Fibroblast of skin of scalp (primary cell): ENCODE data around the gene MESP2.
"Not testable (repeated sequence)": the region's sequence is repeated elsewhere in the genome, so short reads cannot be mapped to it uniquely, and the experiment has no call there.

Experiments used
- DNase-seq: peaks from one replicate; pipeline ENCODE4 v3.0.0-alpha.2; 2013

Gene MESP2

DNA sequence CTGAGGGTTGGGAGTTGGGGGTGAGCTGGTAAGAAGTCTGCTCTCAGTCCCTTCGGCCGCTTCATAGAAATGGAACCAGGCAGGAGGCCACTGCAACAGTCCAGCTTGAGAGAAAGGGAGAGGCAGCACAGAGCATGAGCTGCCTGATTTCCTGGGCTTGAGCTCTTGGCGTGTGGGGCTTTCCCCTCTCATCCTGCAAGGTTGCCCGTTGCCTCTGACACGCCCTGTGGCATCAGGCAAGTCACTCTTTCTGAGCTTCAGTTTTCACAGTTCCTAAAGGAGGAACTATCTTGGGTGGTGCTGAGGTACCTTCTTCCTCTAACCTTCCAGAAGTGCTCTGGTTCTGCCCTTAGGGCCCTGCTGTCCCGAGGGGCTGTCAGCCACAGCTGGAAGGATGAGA, 4.9 kb downstream of the MESP2 start:
- no peak for DNase-seq

- DNase-seq: peak; percentile 48
These were observed 5.9 kb downstream of the MESP2 start for GRCh38 chr15:89781891-89782618.

DNA sequence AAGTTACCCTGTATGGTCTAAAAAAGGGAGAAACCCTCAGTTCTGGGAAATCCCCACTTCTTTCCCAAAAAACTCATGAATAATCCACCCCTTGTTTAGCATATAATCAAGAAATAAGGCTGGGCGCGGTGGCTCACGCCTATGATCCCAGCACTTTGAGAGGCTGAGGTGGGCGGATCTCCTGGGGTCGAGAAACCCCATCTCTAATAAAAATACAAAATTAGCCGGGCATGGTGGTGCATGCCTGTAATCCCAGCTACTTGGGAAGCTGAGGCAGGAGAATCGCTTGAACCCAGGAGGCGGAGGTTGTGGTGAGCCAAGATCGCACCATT, 6.5 kb downstream of the MESP2 start:
- DNase-seq: not testable (repeated sequence)

DNA sequence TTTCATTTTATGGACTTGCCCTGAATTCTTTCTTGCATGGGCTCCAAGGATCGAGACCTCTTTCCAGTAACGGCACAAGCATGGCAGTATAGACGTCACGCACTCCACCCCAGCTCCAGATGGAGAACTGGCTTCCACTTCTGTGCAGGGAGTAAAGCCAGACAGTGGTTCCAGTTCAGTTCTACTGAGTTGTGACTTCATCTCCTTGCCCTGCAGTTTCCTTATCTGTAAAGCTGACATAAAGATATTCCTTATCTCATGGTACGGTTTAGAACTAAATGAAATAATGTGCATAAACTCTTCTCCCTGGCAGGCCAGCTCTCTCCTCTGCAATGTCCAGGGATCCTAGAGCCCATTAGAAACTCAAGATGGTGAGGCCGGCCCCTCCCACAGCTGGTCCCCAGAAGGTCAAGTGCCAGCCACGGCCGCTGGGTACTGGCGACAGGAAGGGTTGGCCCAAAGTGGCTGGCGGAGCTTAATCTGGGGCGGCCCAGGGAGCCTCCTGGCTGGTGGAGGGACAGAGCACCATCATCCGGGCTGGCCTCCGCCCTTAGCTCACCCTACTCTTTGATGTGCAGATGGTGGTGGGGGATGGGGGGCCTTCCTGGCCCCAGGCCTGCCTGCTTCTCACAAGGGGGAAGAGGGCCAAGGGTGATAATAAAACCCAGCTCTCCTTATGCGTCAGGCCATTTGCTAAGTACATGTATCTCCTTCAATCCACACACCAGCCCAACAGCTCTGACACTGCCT, 7.2 kb downstream of the MESP2 start:
- DNase-seq: no peak

GRCh38 chr15:89783861-89784685, 7.9 kb downstream of the MESP2 start:
- DNase-seq: no peak

DNA sequence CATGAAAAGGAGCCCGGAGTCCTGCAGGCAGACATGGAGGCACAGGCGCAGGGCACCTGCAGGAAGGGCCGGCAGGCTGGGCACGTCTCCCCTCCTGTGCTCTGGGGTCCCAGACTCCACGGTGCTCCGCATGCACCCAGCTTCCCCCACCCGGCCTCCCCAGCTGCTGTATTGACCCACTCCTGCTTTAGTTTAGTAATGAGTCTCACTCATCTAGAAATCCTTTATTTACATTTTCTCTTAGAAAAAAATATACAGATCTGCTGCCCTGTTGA, 8.5 kb downstream of the MESP2 start:
- no peak for DNase-seq

- no peak for DNase-seq
These were observed 9.1 kb downstream of the MESP2 start for GRCh38 chr15:89785064-89785773.

DNA sequence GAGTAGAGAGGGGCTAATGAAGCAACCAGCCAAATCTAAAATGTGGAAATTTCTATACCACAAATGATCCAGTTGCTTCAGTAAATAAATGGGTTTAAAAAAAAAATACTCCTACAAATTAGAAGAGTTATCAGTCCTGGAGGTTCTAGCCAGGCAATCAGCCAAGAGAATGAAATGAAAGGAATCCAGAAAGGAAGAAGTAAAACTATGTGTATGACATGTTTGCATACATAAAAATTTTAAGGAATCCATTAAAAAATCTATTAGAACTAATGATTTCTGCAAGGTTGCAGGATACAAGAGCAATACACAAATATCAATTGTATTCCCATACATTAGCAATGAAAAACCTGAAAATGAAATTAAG, 9.6 kb downstream of the MESP2 start:
- peak; percentile 68 for DNase-seq

GRCh38 chr15:89787944-89788343, 11.8 kb downstream of the MESP2 start:
- DNase-seq: no peak

DNA sequence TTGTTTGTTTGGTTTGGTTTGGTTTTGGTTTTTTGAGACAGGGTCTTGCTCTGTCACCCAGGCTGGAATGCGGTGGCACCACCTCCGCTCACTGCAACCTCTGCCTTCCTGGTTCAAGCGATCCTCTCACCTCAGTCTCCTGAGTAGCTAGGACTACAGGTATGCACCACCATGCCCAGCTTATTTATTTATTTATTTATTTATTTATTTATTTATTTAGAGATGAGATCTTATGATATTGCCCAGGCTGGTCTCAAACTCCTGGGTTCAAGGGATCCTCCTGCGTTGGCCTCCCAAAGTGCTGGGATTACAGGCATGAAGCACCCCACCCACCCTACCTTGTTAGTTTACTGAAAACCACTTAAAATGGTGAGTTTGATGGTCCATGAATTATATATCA, 12.5 kb downstream of the MESP2 start:
- DNase-seq: not testable (repeated sequence)

- DNase-seq: no peak
These were observed 14.1 kb downstream of the MESP2 start for GRCh38 chr15:89790206-89790605.

- DNase-seq: no peak
These were observed 14.5 kb downstream of the MESP2 start for GRCh38 chr15:89790661-89791060.

DNA sequence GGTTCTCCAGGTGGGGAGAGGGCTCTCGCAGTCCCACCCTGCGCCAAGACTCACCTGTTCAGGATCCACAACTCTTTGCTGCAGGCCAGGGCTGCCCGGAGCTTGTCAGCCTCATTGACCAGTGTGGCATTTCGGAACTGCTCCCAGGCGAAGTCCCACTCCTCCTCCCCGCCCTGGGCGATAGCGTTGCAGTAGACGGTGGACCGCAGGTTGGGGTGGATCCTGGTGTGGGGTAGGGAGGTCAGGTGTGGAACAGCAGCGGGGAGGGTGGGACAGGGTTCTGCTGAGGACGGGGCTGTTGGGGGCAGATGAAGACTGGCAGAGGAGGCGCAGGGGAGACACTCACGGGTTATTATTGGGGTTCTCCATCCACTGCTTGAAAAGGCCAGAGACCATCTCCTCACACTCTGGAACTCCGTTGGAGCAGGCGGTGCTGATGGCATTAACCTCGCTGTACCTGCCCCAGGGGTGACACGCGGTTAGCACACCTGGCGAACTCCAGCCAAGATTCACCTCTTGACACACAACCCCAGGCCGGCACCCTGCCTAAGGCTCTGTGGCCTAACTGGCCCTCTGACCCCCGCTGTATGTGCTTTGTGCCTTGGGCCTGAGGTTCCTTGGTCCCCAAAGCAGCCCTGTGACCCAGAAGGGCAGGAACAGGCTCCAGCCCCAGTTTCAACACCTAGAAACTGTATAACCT, 16.1 kb downstream of the MESP2 start:
- no peak for DNase-seq

DNA sequence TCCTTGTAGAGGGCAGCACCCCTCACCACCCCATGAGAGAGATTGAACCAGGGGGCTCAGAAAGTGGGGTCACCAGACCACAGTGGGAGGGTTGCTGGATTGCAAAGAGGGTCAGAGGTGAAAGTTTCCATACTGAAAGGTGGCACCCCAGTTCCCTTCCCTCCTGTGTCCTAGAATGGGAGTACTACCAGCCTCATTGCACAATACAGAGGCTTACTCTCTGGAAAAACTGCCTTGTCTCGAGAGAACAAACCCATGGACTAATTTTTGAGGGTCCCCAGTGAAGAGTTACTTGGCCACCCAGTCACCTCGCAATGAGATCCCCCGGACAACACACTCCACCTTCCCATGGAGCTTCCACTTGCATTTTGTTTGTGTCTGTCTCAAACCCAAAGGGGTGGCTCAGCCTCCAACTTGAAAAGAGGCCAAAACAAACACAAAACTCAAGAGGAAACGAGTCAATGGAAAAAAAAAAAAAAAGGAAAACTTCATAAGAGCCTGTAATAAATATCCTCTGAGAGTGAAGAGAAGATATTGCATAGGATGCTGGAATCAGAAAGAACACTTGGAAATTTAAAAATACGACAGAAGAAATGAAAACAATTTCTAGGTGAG, 18.6 kb downstream of the MESP2 start:
- peak; percentile 58 for DNase-seq

- no peak for DNase-seq
These were observed 19.9 kb downstream of the MESP2 start for GRCh38 chr15:89795996-89796395.

DNA sequence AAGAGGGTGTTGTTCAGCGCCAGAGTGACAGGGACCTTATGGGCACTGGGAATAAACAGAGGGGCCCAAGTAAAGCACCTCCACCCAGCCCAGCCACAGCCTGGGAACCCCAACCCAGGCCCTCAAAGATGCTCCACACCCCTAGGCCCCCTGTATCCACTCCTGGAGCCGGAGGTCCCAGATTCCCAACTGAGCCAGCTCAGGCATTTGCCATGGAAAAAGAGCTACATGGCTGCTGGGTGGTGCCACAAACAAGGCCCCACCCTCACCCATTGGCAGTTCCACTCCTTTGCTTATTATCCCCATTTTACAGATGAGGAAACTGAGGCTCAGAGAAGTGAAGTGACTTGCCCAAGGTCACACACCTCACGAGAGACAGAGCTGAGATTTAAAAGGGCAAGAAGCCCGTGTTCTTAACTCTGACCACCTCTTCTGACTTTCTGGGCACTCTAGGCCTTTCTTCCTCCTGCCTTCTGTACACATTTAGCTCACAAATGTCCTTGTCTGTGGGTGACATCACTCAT, 21.6 kb downstream of the MESP2 start:
- no peak for DNase-seq

DNA sequence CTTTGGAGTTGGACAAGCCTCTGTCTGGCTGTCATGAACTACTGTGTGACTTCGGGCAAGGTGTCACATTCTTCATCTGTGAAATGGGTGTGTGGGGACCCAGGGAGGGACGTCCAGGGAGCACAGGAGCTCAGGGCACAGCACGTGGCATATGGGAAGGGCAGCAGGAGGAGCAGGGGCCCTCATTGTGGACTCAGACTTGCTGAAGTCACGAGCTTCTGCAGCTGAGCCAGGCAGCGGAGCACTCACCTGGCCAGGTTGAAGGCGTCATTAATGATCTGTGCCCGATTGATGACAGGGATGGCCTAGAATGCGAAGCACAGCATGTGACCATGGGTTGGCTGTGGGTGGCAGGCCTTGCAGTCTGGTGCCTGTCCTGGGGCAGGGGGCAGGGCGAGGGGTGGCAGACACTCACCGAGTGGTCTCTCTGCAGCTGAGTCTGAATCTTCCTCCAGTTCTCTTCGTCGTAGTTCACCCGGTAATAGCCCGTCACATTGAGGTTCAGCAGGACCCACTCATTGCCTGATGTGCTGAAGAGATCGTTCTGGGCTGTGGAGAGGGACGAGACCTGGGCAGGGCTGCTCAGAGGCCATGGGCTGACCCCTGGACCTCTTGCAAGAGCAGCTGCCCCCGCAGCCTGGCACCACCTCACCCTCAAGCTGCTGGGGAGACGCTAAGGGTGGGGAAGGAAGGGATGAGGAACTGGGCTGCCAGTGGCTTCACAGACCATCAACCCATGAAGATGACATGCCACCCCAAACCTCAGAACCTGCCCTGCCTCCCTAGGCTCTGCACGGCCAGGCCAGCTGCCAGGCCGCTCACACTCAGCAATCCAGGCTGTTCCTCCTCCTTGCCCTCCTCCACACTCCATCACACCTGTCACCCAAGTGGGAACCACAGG, 23.1 kb downstream of the MESP2 start:
- DNase-seq: no peak

GRCh38 chr15:89799918-89800498, 23.9 kb downstream of the MESP2 start:
- no peak for DNase-seq

DNA sequence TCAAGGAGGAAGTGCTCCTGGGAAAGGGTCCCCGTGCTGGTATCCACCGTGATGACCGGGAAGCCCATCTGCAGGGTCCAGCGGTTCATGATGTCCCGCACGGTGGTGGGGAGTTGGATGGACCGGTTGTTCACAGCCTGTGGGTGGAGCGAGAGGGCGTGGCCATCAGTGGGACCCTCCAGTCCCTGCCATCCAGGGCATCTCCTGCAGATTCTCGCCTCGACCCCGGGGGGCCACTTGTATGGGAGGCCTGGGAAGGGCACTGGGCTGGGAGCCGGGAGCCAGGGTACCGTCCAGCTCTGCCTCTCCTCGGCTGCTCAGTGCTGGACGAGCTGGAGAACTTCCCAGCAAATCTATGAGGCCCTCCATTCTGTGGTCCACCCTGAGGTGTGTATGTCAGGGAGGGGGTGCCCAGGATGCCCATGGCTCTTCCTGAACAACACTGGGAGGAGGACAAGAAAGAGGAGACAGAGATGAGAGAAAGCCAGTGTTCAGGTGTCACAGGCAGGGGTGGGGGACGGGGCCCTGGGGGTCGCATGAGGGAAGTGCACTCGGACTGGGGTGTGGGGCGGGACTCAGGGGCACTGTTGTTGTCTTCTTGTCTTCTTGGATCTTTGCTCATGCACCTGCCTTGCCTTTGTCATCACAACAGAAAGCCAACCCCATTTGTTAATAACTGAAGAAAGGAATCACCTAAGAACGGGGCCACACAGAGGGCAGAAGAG, 25.5 kb downstream of the MESP2 start:
- no peak for DNase-seq
